ENCODE measurements around the gene ATOH8. TPM values are rescaled to one million over a fixed set of nuclear protein-coding genes. Genes with fewer than 3 reads are reported as not detected.

The ATOH8 gene
- total RNA-seq, 2 donors from 2014 or later = 40.1 to 49.8 TPM

DNA sequence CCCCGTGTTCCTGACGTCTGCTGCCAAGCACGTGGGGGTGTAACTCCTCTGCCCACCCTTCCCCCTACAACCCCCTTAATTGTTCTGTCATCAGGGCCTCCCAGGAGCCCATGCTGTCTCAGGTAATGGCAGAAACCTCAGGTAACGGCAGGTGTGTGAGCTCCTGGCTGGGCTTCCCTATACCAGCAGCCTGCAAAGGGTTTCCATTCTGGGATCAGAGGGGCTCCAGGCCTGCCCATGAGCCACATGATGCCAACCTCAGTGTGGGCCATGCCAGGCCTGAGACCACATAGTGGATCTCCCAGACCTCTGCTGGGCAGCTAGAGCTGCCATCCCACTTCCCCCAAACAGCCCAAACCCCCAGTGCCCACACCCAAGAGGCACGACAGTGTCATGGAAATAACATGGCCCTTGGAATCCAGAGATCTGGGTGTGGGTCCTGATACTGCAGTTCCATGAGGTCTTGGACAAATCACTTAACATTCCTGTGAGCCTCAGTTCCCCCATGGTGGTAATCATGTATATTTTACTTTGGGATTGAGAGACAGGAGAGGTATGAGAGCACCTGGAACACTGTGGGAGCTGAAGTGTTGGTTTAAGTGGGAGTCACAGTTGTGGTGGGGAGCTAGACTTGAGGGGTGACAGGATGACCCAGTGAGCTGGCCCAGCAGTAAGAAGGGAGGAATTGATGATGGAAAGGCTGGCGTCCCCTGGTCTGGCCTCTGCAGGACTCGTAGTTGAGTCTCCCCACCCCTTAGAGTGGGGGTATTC is 59.6 kb downstream of the ATOH8 start:
- no peaks in the 10 kb centered on the region for H3K27me3 ChIP-seq (replicated peaks; ENCODE audit: insufficient read depth)
- H3K27ac ChIP-seq = no peak overlapping the region
- no peak overlapping the region for H3K4me3 ChIP-seq
- no peaks in the 10 kb centered on the region for H3K36me3 ChIP-seq
- intact Hi-C loops (cut with DNase I) = no loop called here
- TF ChIP-seq POLR2AphosphoS5 (IDR thresholded peaks at IDR 0.05) (no peak), POLR2A (IDR thresholded peaks at IDR 0.05) (no peak)
- TF ChIP-seq, protein P1, sequence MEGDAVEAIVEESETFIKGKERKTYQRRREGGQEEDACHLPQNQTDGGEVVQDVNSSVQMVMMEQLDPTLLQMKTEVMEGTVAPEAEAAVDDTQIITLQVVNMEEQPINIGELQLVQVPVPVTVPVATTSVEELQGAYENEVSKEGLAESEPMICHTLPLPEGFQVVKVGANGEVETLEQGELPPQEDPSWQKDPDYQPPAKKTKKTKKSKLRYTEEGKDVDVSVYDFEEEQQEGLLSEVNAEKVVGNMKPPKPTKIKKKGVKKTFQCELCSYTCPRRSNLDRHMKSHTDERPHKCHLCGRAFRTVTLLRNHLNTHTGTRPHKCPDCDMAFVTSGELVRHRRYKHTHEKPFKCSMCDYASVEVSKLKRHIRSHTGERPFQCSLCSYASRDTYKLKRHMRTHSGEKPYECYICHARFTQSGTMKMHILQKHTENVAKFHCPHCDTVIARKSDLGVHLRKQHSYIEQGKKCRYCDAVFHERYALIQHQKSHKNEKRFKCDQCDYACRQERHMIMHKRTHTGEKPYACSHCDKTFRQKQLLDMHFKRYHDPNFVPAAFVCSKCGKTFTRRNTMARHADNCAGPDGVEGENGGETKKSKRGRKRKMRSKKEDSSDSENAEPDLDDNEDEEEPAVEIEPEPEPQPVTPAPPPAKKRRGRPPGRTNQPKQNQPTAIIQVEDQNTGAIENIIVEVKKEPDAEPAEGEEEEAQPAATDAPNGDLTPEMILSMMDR (IDR thresholded peaks at IDR 0.05) = no peak
- no peak for DNase-seq (ENCODE audit: low spot score)
- peaks cover 15% of the 10 kb centered on the region for H3K4me1 ChIP-seq (replicated peaks)
- no peaks in the 10 kb centered on the region for H3K9me3 ChIP-seq
- WGBS = 85% methylated on average over 7 of the region's 7 CpGs

- Histone ChIP-seq H3K9me3 (no peaks in the 10 kb centered on the region), H3K4me3 (no peak overlapping the region), H3K27me3 (replicated peaks; ENCODE audit: insufficient read depth) (no peaks in the 10 kb centered on the region), H3K36me3 (no peaks in the 10 kb centered on the region), H3K4me1 (replicated peaks) (peaks cover 15% of the 10 kb centered on the region), H3K27ac (no peak overlapping the region)
- peak; percentile 63 for TF ChIP-seq POLR2AphosphoS5 (IDR thresholded peaks at IDR 0.05)
- TF ChIP-seq POLR2A (IDR thresholded peaks at IDR 0.05) = no peak
- TF ChIP-seq, protein P1 (IDR thresholded peaks at IDR 0.05) = peak; percentile 94 to 98 (median 97)
- intact Hi-C loops (cut with DNase I) = loop anchor here (2.0 kb wide), 1 partner anchor 85 kb away; no protein-coding TSS in a partner anchor
- WGBS = 30% methylated on average over 13 of the region's 13 CpGs
- peak; percentile 93 for DNase-seq (ENCODE audit: low spot score)
Measured at GRCh38 chr2:85813982-85814801, 60.4 kb downstream of the ATOH8 start.

DNA sequence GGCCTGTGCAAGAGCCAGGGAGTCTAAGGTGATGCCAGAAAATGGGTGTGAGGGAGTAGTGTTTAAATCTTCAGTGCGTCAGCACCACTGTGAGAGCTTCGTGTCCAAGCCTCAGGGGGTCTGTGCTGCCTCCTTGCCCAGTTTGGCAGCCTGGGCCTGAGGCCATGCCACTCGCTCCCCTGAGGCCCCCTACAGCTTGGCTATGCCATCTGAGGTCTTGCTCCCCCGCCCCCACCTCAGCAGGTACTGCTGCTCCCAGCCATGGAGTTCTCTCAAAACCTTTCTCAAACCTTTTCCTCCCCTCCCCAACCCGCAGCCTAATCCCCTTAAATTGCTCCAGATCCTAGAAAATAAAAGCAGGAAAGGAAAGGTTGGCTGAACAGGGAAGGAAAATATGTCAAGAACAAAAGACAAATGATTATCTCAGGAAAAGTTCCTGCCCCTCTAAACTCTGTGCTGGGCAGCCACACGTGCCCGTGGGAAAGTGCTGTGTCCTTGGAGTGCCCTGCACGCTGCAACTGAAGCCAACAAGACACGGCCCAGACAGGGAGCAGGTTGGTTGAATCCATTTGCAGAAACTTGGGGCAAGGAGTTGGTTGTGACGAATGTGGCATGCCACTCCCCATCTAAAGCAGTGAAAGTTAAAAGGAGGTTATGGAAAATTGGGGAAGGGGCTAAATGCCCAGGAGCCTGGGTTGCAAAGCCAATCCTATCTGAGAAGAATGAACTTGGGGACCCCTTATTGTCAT is 61.2 kb downstream of the ATOH8 start:
- Histone ChIP-seq H3K9me3 (no peaks in the 10 kb centered on the region), H3K4me1 (replicated peaks) (peaks cover 15% of the 10 kb centered on the region), H3K4me3 (no peak overlapping the region), H3K36me3 (no peaks in the 10 kb centered on the region), H3K27ac (no peak overlapping the region), H3K27me3 (replicated peaks; ENCODE audit: insufficient read depth) (no peaks in the 10 kb centered on the region)
- 75% methylated on average over 10 of the region's 10 CpGs for WGBS
- TF ChIP-seq POLR2A (IDR thresholded peaks at IDR 0.05) = no peak
- no peak for TF ChIP-seq POLR2AphosphoS5 (IDR thresholded peaks at IDR 0.05)
- TF ChIP-seq, protein P1 (IDR thresholded peaks at IDR 0.05) = no peak
- DNase-seq (ENCODE audit: low spot score) = no peak
- intact Hi-C loops (cut with DNase I) = loop anchor here (2.0 kb wide), 1 partner anchor 86 kb away; no protein-coding TSS in a partner anchor

GRCh38 chr2:85819811-85820510 is 66.2 kb downstream of the ATOH8 start:
- 75% methylated on average over 6 of the region's 6 CpGs for WGBS
- intact Hi-C loops (cut with DNase I) = no loop called here
- Histone ChIP-seq H3K36me3 (no peaks in the 10 kb centered on the region), H3K27me3 (replicated peaks; ENCODE audit: insufficient read depth) (no peaks in the 10 kb centered on the region), H3K4me1 (replicated peaks) (no peaks in the 10 kb centered on the region), H3K27ac (no peak overlapping the region), H3K9me3 (no peaks in the 10 kb centered on the region), H3K4me3 (no peak overlapping the region)
- DNase-seq (ENCODE audit: low spot score) = no peak
- TF ChIP-seq, protein P1 (IDR thresholded peaks at IDR 0.05) = no peak
- no peak for TF ChIP-seq POLR2AphosphoS5 (IDR thresholded peaks at IDR 0.05)
- TF ChIP-seq POLR2A (IDR thresholded peaks at IDR 0.05) = no peak

All from prostate gland (tissue), 2 donors.